ENCODE measurements around the gene LRRK1.

GRCh38 chr15:101069654-101069973, 150.5 kb downstream of the LRRK1 start:
- no peak for TF ChIP-seq CTCF (IDR thresholded peaks at IDR 0.05)
- TF ChIP-seq POLR2A (IDR thresholded peaks at IDR 0.05): no peak
